Measurements from ENCODE around the gene TSPAN3.

The TSPAN3 gene

GRCh38 chr15:77018796-77019505 lies 52.0 kb downstream of the TSPAN3 start:
- TF ChIP-seq TAF1 (IDR thresholded peaks at IDR 0.05; ENCODE audit: borderline replicate concordance, low read depth, low read length): no peak
- no peak for TF ChIP-seq POLR2AphosphoS5 (IDR thresholded peaks at IDR 0.05; ENCODE audit: low read depth, low read length)
- no peak for TF ChIP-seq POLR2A (IDR thresholded peaks at IDR 0.05; ENCODE audit: low read depth, low read length)
- DNase-seq (ENCODE audit: insufficient read length): no peak
- no peak for FAIRE-seq

- FAIRE-seq: no peak
- TF ChIP-seq POLR2AphosphoS5 (IDR thresholded peaks at IDR 0.05; ENCODE audit: low read depth, low read length): no peak
- no peak for TF ChIP-seq TAF1 (IDR thresholded peaks at IDR 0.05; ENCODE audit: borderline replicate concordance, low read depth, low read length)
- TF ChIP-seq POLR2A (IDR thresholded peaks at IDR 0.05; ENCODE audit: low read depth, low read length): no peak
Measured at GRCh38 chr15:77017761-77018720, 52.9 kb downstream of the TSPAN3 start.

GRCh38 chr15:77017091-77017660 lies 53.7 kb downstream of the TSPAN3 start:
- no peak for DNase-seq (ENCODE audit: insufficient read length)
- no peak for FAIRE-seq
- TF ChIP-seq POLR2AphosphoS5 (IDR thresholded peaks at IDR 0.05; ENCODE audit: low read depth, low read length): no peak
- TF ChIP-seq POLR2A (IDR thresholded peaks at IDR 0.05; ENCODE audit: low read depth, low read length): no peak

More at GRCh38 chr15:77017761-77018720, 52.9 kb downstream of the TSPAN3 start:
- DNase-seq (ENCODE audit: insufficient read length): no peak

GRCh38 chr15:77016321-77016695 lies 54.6 kb downstream of the TSPAN3 start:
- DNase-seq (ENCODE audit: insufficient read length) (no peak), FAIRE-seq (no peak)
- TF ChIP-seq POLR2AphosphoS5 (IDR thresholded peaks at IDR 0.05; ENCODE audit: low read depth, low read length): no peak
- no peak for TF ChIP-seq POLR2A (IDR thresholded peaks at IDR 0.05; ENCODE audit: low read depth, low read length)
- TF ChIP-seq TAF1 (IDR thresholded peaks at IDR 0.05; ENCODE audit: borderline replicate concordance, low read depth, low read length): no peak

GRCh38 chr15:77015646-77016320 lies 55.1 kb downstream of the TSPAN3 start:
- FAIRE-seq (no peak), DNase-seq (ENCODE audit: insufficient read length) (no peak)
- no peak for TF ChIP-seq POLR2AphosphoS5 (IDR thresholded peaks at IDR 0.05; ENCODE audit: low read depth, low read length)
- TF ChIP-seq TAF1 (IDR thresholded peaks at IDR 0.05; ENCODE audit: borderline replicate concordance, low read depth, low read length): no peak
- no peak for TF ChIP-seq POLR2A (IDR thresholded peaks at IDR 0.05; ENCODE audit: low read depth, low read length)

GRCh38 chr15:77014132-77015081 lies 56.5 kb downstream of the TSPAN3 start:
- FAIRE-seq: peak; percentile 50
- DNase-seq (ENCODE audit: insufficient read length): peak; percentile 73
- TF ChIP-seq POLR2A (IDR thresholded peaks at IDR 0.05; ENCODE audit: low read depth, low read length) (no peak), POLR2AphosphoS5 (IDR thresholded peaks at IDR 0.05; ENCODE audit: low read depth, low read length) (no peak), TAF1 (IDR thresholded peaks at IDR 0.05; ENCODE audit: borderline replicate concordance, low read depth, low read length) (no peak)

GRCh38 chr15:77013776-77014131 lies 57.2 kb downstream of the TSPAN3 start:
- TF ChIP-seq TAF1 (IDR thresholded peaks at IDR 0.05; ENCODE audit: borderline replicate concordance, low read depth, low read length) (no peak), POLR2A (IDR thresholded peaks at IDR 0.05; ENCODE audit: low read depth, low read length) (no peak), POLR2AphosphoS5 (IDR thresholded peaks at IDR 0.05; ENCODE audit: low read depth, low read length) (no peak)
- FAIRE-seq: peak; percentile 88
- DNase-seq (ENCODE audit: insufficient read length): peak; percentile 73

- TF ChIP-seq TAF1 (IDR thresholded peaks at IDR 0.05; ENCODE audit: borderline replicate concordance, low read depth, low read length) (no peak), POLR2AphosphoS5 (IDR thresholded peaks at IDR 0.05; ENCODE audit: low read depth, low read length) (no peak), POLR2A (IDR thresholded peaks at IDR 0.05; ENCODE audit: low read depth, low read length) (no peak)
- FAIRE-seq: no peak
- DNase-seq (ENCODE audit: insufficient read length): no peak
Measured at GRCh38 chr15:77012868-77013267, 58.0 kb downstream of the TSPAN3 start.

- FAIRE-seq (no peak), DNase-seq (ENCODE audit: insufficient read length) (no peak)
- TF ChIP-seq POLR2A (IDR thresholded peaks at IDR 0.05; ENCODE audit: low read depth, low read length): no peak
- no peak for TF ChIP-seq POLR2AphosphoS5 (IDR thresholded peaks at IDR 0.05; ENCODE audit: low read depth, low read length)
- no peak for TF ChIP-seq TAF1 (IDR thresholded peaks at IDR 0.05; ENCODE audit: borderline replicate concordance, low read depth, low read length)
Measured at GRCh38 chr15:77012117-77012712, 58.7 kb downstream of the TSPAN3 start.

- FAIRE-seq (peak; percentile 64), DNase-seq (ENCODE audit: insufficient read length) (no peak)
- TF ChIP-seq POLR2AphosphoS5 (IDR thresholded peaks at IDR 0.05; ENCODE audit: low read depth, low read length) (no peak), POLR2A (IDR thresholded peaks at IDR 0.05; ENCODE audit: low read depth, low read length) (no peak), TAF1 (IDR thresholded peaks at IDR 0.05; ENCODE audit: borderline replicate concordance, low read depth, low read length) (no peak)
Measured at GRCh38 chr15:77010857-77011256, 60.1 kb downstream of the TSPAN3 start.

Data from GM12892 (cell line).